ENCODE data around the gene OSBPL9.

The OSBPL9 gene

GRCh38 chr1:51622455-51622913 lies 5.6 kb downstream of the OSBPL9 start:
- Histone ChIP-seq H3K36me3 (no peaks in the 10 kb centered on the region), H3K4me3 (ENCODE audit: low read depth, low read length) (no peak overlapping the region), H3K9me3 (no peaks in the 10 kb centered on the region), H3K4me1 (no peaks in the 10 kb centered on the region), H3K27me3 (no peaks in the 10 kb centered on the region)
- no peak for TF ChIP-seq CTCF (IDR thresholded peaks at IDR 0.05; ENCODE audit: low read depth, low read length)
- DNase-seq = peak; percentile 17

- Histone ChIP-seq H3K4me1 (no peaks in the 10 kb centered on the region), H3K4me3 (ENCODE audit: low read depth, low read length) (no peak overlapping the region), H3K9me3 (no peaks in the 10 kb centered on the region), H3K27me3 (no peaks in the 10 kb centered on the region), H3K36me3 (no peaks in the 10 kb centered on the region)
- no peak for DNase-seq
- TF ChIP-seq CTCF (IDR thresholded peaks at IDR 0.05; ENCODE audit: low read depth, low read length) = no peak
These were observed 6.1 kb downstream of the OSBPL9 start for GRCh38 chr1:51623025-51623424.

GRCh38 chr1:51623450-51623849 lies 6.6 kb downstream of the OSBPL9 start:
- no peaks in the 10 kb centered on the region for H3K4me1 ChIP-seq
- no peak for TF ChIP-seq CTCF (IDR thresholded peaks at IDR 0.05; ENCODE audit: low read depth, low read length)

GRCh38 chr1:51624855-51625254 lies 8.0 kb downstream of the OSBPL9 start:
- Histone ChIP-seq H3K36me3 (no peaks in the 10 kb centered on the region), H3K4me3 (ENCODE audit: low read depth, low read length) (no peak overlapping the region), H3K4me1 (no peaks in the 10 kb centered on the region), H3K9me3 (no peaks in the 10 kb centered on the region), H3K27me3 (no peaks in the 10 kb centered on the region)
- no peak for TF ChIP-seq CTCF (IDR thresholded peaks at IDR 0.05; ENCODE audit: low read depth, low read length)
- no peak for DNase-seq

More at GRCh38 chr1:51623450-51623849, 6.6 kb downstream of the OSBPL9 start:
- no peak for DNase-seq
- no peaks in the 10 kb centered on the region for H3K9me3 ChIP-seq
- H3K27me3 ChIP-seq = no peaks in the 10 kb centered on the region
- no peak overlapping the region for H3K4me3 ChIP-seq (ENCODE audit: low read depth, low read length)
- H3K36me3 ChIP-seq = no peaks in the 10 kb centered on the region

GRCh38 chr1:51627672-51628071 lies 10.8 kb downstream of the OSBPL9 start:
- Histone ChIP-seq H3K9me3 (no peaks in the 10 kb centered on the region), H3K27me3 (no peaks in the 10 kb centered on the region), H3K36me3 (no peaks in the 10 kb centered on the region), H3K4me1 (no peaks in the 10 kb centered on the region), H3K4me3 (ENCODE audit: low read depth, low read length) (no peak overlapping the region)
- peak; percentile 6 for DNase-seq
- TF ChIP-seq CTCF (IDR thresholded peaks at IDR 0.05; ENCODE audit: low read depth, low read length) = peak; percentile 55

- Histone ChIP-seq H3K4me3 (ENCODE audit: low read depth, low read length) (no peak overlapping the region), H3K36me3 (no peaks in the 10 kb centered on the region), H3K9me3 (no peaks in the 10 kb centered on the region), H3K27me3 (no peaks in the 10 kb centered on the region), H3K4me1 (no peaks in the 10 kb centered on the region)
- TF ChIP-seq CTCF (IDR thresholded peaks at IDR 0.05; ENCODE audit: low read depth, low read length) = no peak
- DNase-seq = no peak
These were observed 12.1 kb downstream of the OSBPL9 start for GRCh38 chr1:51628715-51629590.

Measured in BE2C (cell line).